ENCODE results near the gene TARM1.

Gene TARM1

DNA sequence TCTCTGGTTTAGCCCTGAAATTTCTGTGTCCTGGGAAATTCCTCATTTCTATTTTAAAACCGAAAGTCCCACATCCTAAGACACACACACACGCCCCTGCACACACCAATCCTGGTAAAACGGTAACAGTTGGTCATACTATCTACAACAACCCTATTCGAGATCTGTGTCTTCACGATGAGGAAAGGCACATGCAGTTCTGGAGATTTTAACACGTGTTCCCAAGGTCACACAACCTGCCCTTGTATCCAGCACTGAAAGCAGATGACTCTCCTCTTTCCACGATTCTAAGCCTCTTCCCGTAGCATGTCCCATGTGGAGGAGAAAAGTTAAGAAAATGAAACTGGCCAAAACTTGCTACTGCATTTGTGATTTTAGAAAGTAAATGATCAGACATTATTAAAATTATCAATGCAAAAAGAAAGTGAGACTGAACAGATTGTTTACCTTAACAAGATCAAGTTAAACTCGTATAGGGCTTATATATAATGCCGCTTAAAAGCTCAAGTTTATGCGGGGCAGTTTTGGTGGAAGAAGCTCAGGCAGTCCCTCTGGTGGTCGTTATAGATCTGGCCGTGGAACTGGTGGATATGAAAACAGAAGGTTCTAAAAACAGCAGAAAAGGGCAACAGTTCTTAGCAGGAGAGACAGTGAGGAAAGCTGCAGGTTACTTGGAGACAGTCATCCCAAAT, 50.1 kb downstream of the TARM1 start:
- DNase-seq (ENCODE audit: low spot score), result no peak

- peak; percentile 47 for DNase-seq (ENCODE audit: low spot score)
Measured at GRCh38 chr19:54029930-54030490, 51.2 kb downstream of the TARM1 start.

GRCh38 chr19:54029301-54029700, 51.9 kb downstream of the TARM1 start:
- no peak for DNase-seq (ENCODE audit: low spot score)

DNA sequence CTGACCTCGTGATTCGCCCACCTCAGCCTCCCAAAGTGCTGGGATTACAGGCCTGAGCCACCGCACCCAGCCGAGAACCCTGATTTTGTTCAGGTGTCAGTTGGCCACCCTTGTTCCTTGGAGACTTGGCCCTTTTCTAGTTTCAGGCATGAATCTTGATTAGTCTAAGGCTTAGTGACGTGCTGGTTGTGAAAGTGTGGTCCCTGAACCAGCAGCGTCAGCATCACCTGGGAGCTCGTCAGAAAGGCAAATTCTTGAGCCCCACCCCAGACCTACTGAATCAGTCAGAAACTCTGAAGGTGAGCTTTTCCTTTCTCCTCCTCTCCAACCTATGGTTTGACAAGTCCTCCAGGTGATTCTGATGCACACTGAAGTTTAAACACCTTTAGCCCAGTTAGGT, 54.5 kb downstream of the TARM1 start:
- no peak for DNase-seq (ENCODE audit: low spot score)

DNA sequence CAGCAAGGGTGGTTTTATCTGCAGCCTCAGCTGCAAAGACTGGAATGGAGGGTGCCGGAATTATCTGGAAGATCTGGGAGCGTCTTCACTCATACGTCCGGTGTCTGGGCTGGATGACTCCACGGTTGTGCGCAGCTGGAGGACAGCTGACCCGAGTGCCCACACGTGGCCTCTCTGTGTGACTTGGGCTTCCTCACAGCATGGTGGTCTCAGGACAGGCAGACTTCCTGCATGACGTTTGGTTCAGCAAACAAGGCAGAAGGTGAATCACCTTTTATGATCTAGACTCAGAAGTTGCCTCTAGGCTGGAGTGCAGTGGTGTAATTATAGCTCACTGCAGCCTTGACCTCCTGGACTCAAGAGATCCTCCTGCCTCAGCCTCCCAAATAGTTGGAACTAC, 56.5 kb downstream of the TARM1 start:
- DNase-seq (ENCODE audit: low spot score), result no peak

GRCh38 chr19:54023191-54023590, 58.0 kb downstream of the TARM1 start:
- DNase-seq (ENCODE audit: low spot score), result no peak

DNA sequence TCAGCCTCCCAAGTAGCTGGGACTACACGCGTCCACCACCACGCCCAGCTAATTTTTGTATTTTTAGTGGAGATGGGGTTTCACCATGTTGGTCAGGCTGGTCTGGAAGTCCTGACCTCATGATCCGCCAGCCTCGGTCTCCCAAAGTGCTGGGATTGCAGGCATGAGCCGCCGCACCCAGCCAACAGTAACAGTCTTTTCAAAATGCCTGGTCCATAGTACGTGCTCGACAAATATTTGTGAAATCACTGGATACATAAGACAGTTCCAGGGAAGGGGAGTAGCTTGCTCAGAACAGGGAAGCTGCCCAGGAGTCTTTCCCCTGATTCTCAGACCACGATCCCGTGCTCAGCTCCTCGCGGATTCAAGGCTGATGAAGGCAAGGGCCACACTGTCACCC, 59.2 kb downstream of the TARM1 start:
- DNase-seq (ENCODE audit: low spot score), result no peak

- DNase-seq (ENCODE audit: low spot score), result no peak
Measured at GRCh38 chr19:54021363-54021762, 59.8 kb downstream of the TARM1 start.
